HG03066 (cell line): ENCODE data around the gene PLA2R1.

Source experiments
- ATAC-seq: cut with Tn5 transposase; IDR thresholded peaks from one replicate; pipeline ENCODE4 v1.9.1; 2021; ENCODE audit warnings: low read depth; ENCODE audit not compliant: unreplicated experiment

The PLA2R1 gene

GRCh38 chr2:160062292-160063005, at the start of gene PLA2R1:
PLA2R1 (minus strand) TSS chr2:160062615; CDS start chr2:160062403, 212 bp downstream.
- ATAC-seq, result no peak

GRCh38 chr2:160110674-160111239, 48.3 kb upstream of the PLA2R1 start:
- ATAC-seq, result no peak

DNA sequence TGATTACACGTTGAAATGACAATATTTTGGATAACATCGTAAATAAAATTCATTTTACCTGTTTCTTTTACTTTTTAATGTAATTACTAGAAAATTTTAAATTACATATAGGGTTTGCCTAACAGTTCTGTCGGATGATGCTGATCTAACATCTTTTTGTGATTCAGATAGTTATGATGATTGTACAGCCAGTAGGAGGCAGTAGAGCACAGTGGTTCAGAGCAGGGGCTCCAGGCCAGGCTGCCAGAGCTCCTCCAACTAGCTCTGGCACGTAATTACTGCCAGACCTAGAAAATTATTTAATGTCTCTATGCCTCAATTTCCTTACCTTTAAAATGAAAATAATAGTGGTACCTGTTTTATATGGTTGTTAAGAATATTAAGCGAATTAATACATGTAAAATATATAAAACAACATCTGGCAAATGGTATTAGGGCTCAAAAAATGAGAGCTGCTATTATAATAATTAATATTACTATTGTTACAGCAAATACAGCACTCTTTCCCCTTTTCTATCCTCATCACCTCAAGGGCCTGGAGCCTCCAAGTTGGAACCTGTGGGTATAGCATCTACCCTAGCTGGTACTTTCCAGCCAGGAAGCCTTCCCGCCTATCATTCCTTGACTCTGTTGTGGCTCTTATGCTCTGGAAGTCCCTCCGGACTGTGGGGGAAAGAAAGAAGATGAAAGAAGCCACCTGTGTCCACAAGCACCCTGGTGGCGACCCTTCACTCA, 47.7 kb upstream of the PLA2R1 start:
- peak; percentile 73 for ATAC-seq

GRCh38 chr2:160109243-160109642, 46.8 kb upstream of the PLA2R1 start:
- ATAC-seq, result no peak

GRCh38 chr2:160108646-160109045, 46.2 kb upstream of the PLA2R1 start:
- no peak for ATAC-seq

- no peak for ATAC-seq
These were observed 43.0 kb upstream of the PLA2R1 start for GRCh38 chr2:160105366-160105765.

DNA sequence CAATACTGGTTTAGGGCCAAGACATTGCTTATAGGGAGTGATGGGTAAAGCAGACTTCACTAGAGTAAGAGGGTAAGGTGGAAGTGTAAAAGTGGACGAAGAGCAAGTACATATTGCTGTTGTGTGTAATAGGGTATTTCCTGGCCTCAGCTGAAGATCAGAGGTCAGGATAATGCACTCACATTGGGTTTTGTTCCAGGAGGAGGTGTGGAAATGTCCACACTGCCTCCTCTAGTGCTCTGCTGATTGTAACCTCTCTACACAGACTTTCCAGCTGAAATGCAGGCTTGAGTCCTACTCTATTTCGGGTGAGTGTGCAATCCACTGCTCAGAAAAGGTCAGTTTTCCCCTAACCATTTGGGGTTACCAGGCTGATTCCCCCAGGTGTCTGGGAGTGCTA, 41.7 kb upstream of the PLA2R1 start:
- ATAC-seq, result no peak

DNA sequence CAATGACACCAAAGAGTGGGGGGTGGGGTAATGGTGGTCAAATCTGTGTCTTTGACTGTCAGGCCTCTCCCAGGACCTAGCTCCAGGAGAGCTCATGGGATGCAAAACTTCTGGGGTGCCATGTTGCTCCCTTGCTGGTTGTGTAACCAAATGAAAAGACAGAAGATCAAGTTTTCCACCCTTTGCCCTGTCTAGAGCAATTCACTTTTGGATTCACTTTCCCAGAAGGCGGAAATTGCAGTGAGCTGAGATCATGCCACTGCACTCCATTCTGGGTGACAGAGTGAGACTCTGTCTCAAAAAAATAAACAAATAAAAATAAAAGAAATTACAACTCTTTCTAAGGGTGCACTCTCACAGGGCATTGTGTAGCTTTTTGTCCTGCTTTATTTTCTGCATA, 34.9 kb upstream of the PLA2R1 start:
- no peak for ATAC-seq

DNA sequence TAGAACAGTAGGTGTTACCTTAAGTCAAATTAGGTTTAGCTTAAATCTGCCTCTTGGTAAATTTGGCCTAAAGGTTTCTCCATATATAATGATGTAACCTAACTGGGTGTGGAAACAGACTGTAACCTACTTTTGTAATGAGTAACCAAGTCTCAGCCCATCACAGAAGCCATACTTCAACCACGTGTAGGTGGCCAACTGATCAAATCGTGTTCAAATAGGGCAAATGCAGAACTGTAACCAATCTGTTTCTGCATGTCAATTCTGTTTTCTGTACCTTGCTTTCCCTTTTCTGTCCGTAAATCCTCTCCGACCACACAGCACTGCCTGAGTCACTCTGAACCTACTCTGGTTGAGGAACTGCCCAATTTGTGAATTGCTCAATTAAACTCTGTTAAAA, 34.0 kb upstream of the PLA2R1 start:
- no peak for ATAC-seq

DNA sequence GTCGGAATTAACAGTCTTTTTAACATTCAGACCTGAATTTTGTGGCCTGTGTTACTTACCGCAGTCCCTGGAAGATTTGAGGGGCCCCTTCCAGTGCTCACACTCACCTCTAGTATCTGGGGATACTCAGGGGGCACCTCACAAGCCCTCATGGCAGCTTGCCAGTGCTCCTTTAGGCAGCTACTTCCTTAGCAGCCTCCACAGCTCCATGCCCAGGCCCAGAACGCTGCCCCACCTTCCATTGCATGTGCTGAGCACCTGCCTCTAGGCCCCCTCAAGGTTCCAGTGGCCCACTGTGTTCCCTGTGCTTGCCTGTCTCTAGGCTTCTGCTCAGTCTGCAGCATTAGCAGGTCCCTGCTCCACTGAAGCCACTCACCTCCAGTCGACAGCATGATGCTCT, 30.0 kb upstream of the PLA2R1 start:
- no peak for ATAC-seq

GRCh38 chr2:160091381-160091780, 29.0 kb upstream of the PLA2R1 start:
- no peak for ATAC-seq

DNA sequence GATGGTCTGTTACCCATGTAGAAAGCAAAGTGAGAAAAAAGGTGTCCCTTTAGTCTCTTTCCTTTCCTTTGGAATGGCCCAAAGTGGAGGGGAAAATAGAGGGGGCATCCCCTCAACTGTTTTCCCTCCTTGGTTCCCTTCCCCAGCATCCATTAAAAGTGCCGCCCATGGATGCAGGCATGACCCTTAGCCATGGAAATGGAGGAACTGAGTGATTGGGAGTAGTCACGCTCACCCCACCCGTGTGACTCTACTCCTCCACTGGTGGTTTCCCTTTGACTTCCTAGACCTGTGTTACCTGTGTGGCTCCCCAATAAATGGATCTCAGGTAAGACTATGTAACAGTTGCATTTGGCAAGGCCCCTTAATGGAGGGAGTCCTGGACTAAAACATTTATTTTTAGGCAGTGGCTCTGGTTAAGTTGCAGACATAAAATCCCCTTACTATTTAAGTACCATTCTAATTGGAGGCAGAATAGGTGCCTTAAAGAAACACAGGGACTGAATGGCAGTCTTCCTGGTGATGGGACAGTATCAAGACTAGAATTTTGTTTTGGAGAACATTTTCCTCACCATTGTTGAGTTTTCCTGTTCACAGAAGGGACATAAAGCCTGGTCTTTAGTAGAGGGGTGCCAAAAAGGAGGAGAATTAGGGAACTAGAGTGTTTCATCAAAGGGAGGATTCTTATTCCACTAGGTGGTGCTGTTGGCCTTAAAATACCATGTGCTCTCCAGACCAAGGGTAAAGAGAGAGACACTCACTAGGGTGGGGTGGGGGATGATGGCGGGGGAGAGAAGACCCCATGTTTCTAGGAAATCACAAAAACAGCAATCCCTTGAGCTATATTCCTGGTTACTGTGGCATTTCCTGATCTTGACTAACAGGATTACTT, 25.7 kb upstream of the PLA2R1 start:
- no peak for ATAC-seq

GRCh38 chr2:160085662-160086061, 23.2 kb upstream of the PLA2R1 start:
- ATAC-seq, result no peak

GRCh38 chr2:160077912-160078810, 15.7 kb upstream of the PLA2R1 start:
- ATAC-seq, result no peak

DNA sequence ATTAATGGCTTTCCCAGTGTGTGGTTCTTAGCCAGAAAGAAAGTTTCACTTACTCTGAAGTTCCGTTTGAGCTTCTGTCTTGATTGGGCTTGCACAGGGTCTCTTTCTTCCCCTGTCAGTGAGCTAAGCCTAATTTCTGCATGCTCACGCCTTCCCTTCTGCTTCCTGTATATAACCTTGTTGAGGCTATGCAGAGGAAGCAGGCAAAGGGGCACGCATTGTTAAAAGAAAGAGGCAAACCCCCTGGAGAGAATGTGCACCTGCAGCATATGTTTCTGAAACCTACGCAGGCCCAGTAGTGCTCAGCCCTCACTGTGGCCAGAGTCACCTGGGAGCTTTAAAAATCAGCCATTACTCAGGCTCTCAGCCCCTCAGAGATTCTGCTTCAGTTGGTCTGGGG, 14.5 kb upstream of the PLA2R1 start:
- no peak for ATAC-seq

GRCh38 chr2:160076241-160076640, 13.8 kb upstream of the PLA2R1 start:
- no peak for ATAC-seq

DNA sequence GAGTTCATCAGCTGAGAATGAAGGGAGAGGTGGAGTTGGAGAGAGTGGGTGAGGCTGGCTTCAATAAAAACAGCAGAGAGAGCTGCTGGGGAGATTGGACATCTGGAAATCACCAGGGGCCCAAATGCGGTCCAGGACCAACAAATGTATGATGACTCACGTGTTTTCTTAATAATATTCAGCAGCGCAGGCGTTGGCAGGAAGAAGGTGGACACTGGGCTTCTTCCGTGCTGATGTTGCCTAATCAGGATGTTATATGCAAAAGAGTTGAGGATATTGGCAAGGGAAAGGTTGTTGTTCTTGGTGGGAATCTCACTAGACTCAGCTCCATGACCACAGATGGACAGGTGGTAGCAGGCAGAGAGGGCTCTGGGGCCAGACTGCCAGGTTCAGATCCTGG, 12.8 kb upstream of the PLA2R1 start:
- no peak for ATAC-seq

- no peak for ATAC-seq
These were observed 11.0 kb upstream of the PLA2R1 start for GRCh38 chr2:160073284-160073888.

- ATAC-seq, result no peak
These were observed 6.5 kb upstream of the PLA2R1 start for GRCh38 chr2:160068906-160069305.
